Measurements from ENCODE around the gene SLIT3.

Gene SLIT3

GRCh38 chr5:168860081-168860480 is 440.9 kb downstream of the SLIT3 start:
- no peak for DNase-seq (ENCODE audit: low spot score)

- DNase-seq (ENCODE audit: low spot score), result no peak
Measured at GRCh38 chr5:168859471-168859870, 441.5 kb downstream of the SLIT3 start.

GRCh38 chr5:168858994-168859393 is 441.9 kb downstream of the SLIT3 start:
- no peak for DNase-seq (ENCODE audit: low spot score)

GRCh38 chr5:168858371-168858770 is 442.6 kb downstream of the SLIT3 start:
- DNase-seq (ENCODE audit: low spot score), result no peak

- DNase-seq (ENCODE audit: low spot score), result no peak
Measured at GRCh38 chr5:168853972-168854371, 447.0 kb downstream of the SLIT3 start.

- DNase-seq (ENCODE audit: low spot score), result no peak
Measured at GRCh38 chr5:168852329-168852728, 448.6 kb downstream of the SLIT3 start.

- DNase-seq (ENCODE audit: low spot score), result no peak
Measured at GRCh38 chr5:168851902-168852321, 449.0 kb downstream of the SLIT3 start.

GRCh38 chr5:168850683-168851082 is 450.3 kb downstream of the SLIT3 start:
- DNase-seq (ENCODE audit: low spot score), result no peak

- no peak for DNase-seq (ENCODE audit: low spot score)
Measured at GRCh38 chr5:168848569-168848968, 452.4 kb downstream of the SLIT3 start.

- no peak for DNase-seq (ENCODE audit: low spot score)
Measured at GRCh38 chr5:168847511-168848073, 453.3 kb downstream of the SLIT3 start.

GRCh38 chr5:168844922-168845296 is 456.0 kb downstream of the SLIT3 start:
- no peak for DNase-seq (ENCODE audit: low spot score)

GRCh38 chr5:168844016-168844921 is 456.7 kb downstream of the SLIT3 start:
- DNase-seq (ENCODE audit: low spot score), result no peak

- no peak for DNase-seq (ENCODE audit: low spot score)
Measured at GRCh38 chr5:168843277-168844015, 457.5 kb downstream of the SLIT3 start.

GRCh38 chr5:168842571-168843205 is 458.3 kb downstream of the SLIT3 start:
- no peak for DNase-seq (ENCODE audit: low spot score)

GRCh38 chr5:168837852-168838251 is 463.1 kb downstream of the SLIT3 start:
- no peak for DNase-seq (ENCODE audit: low spot score)

GRCh38 chr5:168836603-168837231 is 464.2 kb downstream of the SLIT3 start:
- DNase-seq (ENCODE audit: low spot score), result no peak

GRCh38 chr5:168833936-168834335 is 467.0 kb downstream of the SLIT3 start:
- no peak for DNase-seq (ENCODE audit: low spot score)

GRCh38 chr5:168833383-168833782 is 467.6 kb downstream of the SLIT3 start:
- DNase-seq (ENCODE audit: low spot score), result no peak

- DNase-seq (ENCODE audit: low spot score), result no peak
Measured at GRCh38 chr5:168832308-168832707, 468.6 kb downstream of the SLIT3 start.

GRCh38 chr5:168831383-168831782 is 469.6 kb downstream of the SLIT3 start:
- DNase-seq (ENCODE audit: low spot score), result no peak

- DNase-seq (ENCODE audit: low spot score), result no peak
Measured at GRCh38 chr5:168830833-168831232, 470.1 kb downstream of the SLIT3 start.

GRCh38 chr5:168829922-168830417 is 471.0 kb downstream of the SLIT3 start:
- no peak for DNase-seq (ENCODE audit: low spot score)
